GM21390 (cell line): Measurements from ENCODE around the gene ZSCAN10.
"Not testable (repeated sequence)": the region's sequence is repeated elsewhere in the genome, so short reads cannot be mapped to it uniquely, and the experiment has no call there.

Experiments used
- ATAC-seq: cut with Tn5 transposase; IDR thresholded peaks from one replicate; pipeline ENCODE4 v1.9.1; 2021; ENCODE audit not compliant: unreplicated experiment

Gene ZSCAN10

GRCh38 chr16:3065069-3065741 lies 33.9 kb downstream of the ZSCAN10 start, which contains the start of gene IL32:
IL32 (plus strand) TSS chr16:3065640; CDS start chr16:3065812, 172 bp downstream.
- ATAC-seq = no peak

DNA sequence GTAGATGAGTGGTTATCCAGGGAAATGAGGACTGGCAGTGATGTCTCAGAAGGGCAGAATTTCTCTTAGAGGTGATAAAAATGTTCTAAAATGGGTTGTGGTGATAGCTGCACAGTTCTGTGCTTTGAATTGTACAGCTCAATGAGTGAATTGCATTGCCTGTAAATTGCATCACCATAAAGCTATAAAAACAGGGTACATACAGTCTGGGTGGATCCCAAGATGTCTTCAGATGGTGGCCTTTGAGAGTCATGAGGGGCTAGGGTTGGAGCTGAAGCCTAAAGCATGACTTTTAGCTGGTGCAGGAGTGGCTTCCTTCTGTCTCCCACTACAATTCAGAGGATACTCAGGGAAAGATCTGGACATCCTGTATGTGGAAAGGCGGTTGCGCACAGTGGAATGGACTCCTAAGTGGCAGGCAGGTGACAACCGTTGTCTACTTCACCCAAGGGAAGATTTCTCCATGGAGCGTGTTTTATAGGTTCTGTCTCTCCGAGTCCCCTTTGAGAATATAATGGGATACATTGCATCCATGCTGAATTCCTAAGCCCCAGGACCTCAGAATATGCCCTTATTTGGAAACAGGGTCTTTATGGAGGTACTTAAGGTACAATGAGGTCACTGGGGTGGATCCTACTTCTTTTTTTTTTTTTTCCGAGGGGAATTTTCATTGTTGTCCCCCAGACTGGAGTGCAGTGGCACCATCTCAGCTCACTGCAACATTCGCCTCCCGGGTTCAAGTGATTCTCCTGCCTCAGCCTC lies 35.3 kb downstream of the ZSCAN10 start:
- no peak for ATAC-seq

- ATAC-seq = no peak
Observed at GRCh38 chr16:3062553-3062952, 36.5 kb downstream of the ZSCAN10 start.

DNA sequence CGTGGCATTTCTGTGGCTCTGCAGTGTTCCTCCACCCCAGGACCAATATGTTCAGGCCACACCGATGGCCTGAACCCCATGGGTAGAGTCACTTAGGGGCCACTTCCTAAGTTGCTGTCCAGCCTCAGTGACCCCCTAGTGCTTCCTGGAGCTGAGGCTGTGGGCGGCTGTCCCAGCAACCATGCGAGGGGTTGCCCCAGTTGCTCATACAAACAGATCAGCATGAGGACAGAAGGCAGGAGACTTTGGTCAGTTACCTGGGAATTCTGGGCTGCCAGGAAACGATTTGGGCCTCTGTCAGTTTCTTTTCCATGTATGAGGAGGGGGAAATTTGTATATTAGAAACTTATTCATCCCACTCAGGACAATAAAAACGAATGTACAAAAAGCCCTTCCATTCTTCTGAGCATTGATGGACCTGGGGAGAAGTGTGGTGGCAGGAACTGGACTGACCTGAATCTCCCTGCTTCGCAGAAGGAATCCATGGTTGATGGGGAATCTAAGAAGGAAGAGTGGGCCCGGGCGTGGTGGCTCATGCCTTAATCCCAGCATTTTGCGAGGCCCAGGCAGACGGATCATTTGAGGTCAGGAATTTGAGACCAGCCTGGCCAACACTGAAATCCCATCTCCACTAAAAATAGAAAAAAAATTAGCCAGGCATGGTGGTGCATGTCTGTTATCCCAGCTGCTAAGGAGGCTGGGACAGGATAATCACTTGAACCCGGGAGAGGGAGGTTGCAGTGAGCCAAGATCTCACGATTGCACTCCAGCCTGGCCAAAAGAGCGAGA lies 38.6 kb downstream of the ZSCAN10 start:
- no peak for ATAC-seq

DNA sequence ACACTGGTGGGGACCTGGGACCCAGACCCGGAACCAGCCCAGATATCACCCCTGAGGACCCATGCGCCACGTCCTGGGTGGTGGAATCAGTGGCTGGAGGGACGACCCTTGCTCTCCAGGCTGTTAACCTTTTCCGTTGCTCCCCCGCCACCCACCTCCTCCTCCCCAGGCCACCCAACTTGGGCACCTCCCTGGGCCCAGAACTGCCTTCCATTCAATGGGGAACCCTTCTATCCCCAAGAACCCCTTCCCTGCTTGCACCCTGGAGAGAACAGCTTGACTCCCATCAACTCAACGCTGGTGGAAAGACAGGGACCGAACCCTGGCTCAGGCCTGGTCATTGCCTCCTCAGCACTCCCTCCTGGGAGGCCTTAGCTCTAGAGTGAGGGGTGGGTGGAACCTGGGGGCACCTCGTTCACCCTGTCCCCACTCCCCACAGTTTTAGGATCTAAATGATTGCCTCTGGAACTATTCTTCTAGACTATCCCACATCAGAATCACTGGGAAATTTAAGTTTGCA lies 39.3 kb downstream of the ZSCAN10 start:
- ATAC-seq = no peak

DNA sequence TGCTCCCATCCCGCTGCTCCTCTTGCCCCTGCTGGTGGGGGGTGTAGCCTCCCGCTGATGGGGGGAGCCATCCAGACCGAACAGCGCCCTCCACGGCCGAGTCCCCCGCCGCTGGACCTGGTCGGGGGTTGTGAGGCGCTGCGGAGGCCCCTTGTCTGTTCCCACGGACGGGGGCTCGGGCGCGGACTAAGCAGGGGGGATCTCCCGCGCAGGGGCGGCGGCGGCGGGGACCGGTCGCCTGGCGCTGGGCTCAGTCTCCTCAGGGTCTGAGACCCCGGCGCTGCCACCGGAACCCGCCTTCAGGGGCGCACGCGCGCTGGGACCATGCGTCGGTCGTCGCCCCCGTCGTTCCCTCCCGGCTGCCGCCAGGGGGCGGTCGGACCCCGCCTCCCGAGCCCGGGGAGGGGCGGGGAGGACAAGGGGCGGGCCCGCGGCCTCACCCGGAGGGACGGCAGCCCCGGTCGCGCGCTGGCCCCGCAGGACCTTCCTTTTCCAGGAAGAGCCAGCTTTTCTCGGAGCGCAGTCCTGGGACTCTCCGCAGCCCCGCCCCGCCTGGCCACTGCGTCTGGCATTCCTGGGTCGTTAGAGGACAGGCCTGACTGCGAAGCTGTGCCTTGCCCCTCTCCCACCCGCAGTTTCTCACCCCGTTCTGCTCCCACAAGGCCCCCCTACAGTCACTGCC lies 39.9 kb downstream of the ZSCAN10 start:
- ATAC-seq = peak; percentile 71

- no peak for ATAC-seq
Observed at GRCh38 chr16:3058139-3059030, 40.7 kb downstream of the ZSCAN10 start.

DNA sequence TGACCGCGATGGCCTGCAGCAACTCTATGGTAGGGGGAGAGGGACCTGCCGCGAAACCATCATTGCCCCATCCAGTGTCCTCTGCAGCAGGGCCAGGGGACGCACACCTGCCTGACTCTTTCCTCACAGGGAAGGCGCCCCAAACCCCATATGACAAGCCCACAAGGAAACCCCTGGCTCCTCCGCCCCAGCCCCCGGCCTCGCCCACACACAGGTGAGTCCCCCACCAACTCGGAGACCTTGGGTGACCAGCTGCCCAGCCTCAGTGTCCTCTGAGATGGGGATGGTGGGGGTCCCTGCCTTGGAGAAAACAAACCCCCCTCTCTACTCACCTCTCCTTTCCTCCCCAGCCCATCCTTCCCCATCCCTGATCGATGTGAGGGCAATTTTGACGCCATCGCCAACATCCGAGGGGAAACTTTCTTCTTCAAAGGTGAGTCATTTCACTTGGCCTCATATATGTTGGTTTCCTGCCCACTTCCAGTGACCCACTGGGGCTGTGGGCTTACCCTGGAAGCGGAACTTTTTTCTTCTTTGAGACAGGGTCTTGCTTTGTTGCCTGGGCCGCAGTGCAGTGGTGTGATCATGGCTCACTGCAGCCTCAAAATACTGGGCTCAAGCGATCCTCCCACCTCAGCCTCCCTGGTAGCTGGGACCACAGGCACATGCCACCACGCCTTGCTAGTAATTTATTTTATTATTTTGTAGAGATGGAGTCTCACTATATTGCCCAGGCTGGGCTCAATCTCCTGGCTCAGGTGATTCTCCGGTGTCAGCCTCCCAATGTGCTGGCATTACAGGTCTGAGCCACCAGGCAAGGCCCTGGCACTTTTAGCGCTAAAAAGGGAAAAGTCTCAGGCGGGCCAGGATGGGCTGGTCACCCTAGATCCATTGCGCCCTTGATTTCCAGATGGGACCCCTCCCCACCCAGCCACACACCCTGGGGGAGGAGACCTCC lies 41.6 kb downstream of the ZSCAN10 start:
- no peak for ATAC-seq

DNA sequence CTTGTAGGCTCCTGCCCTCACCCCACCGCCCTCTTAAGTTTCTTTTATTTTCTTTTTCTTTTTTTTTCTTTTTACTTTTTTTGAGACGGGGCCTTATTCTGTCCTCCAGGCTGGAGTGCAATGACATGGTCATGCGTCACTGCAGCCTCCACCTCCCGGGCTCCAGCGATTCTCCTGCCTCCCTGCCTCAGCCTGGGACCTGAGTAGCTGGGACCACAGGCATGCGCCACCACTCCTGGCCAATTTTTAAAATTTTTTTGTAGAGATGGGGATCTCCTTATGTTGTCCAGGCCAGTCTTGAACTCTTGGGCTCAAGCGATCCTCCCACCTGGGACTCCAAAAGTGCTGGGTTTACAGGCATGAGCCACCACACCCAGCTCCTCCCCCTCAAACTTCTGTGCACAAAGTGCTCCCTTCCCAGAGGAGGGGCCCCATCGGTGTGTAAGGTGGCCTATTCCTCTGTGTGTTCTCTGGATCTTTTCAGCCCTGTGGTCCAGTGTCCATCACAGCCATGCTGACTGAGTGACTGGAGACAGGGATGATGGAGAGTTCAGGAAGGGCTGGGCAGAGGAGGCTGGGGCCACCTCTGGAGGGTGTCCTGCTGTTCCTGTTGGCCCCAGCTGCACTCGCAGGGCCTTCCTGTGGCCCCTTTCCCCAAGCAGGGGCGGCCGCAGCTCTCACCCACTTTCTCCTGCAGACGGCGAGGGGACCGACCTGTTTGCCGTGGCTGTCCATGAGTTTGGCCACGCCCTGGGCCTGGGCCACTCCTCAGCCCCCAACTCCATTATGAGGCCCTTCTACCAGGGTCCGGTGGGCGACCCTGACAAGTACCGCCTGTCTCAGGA lies 42.5 kb downstream of the ZSCAN10 start:
- no peak for ATAC-seq

DNA sequence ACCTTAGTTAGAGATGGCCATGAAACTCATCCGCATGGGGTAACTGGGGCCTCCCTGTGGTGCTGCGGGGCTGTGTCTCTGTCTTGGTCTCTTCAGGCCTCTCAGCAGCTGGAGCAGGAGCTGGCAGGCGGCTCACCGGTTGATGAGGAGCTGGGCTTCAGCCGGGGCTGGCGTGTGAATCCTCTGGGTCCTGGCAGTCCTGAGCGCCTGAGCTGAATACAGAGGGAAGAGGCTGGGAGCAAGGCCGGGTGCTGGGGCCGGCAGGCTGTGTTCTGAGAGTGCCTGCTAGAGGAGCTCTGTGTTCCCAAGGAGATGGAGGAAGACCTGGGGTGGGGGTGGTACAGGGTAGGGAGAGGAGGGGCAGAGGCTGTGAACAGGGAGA lies 43.4 kb downstream of the ZSCAN10 start:
- not testable (repeated sequence) for ATAC-seq

GRCh38 chr16:3054965-3055733 lies 43.9 kb downstream of the ZSCAN10 start:
- no peak for ATAC-seq

DNA sequence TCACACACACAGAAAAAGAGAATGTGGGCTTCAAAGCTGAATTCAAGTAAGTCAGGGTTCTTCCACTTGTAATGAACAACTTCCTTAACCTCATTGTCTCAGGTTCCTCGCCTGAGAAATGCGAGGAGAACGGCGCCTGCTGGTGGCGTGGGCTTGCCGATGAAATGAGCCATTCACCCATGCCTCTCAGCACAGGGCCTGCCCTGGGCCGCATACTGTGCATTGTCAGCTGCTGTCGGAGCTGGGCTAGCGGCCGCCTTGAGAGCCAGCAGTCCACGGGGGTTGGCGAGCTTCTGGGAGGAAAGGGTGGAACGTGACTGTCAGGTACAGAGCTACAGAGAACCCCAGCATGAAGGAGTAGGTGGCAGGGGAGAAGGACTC lies 45.8 kb downstream of the ZSCAN10 start:
- not testable (repeated sequence) for ATAC-seq

GRCh38 chr16:3052571-3053329 lies 46.3 kb downstream of the ZSCAN10 start:
- ATAC-seq = not testable (repeated sequence)

GRCh38 chr16:3051494-3051893 lies 47.6 kb downstream of the ZSCAN10 start:
- ATAC-seq = no peak

- ATAC-seq = no peak
Observed at GRCh38 chr16:3051009-3051408, 48.1 kb downstream of the ZSCAN10 start.

DNA sequence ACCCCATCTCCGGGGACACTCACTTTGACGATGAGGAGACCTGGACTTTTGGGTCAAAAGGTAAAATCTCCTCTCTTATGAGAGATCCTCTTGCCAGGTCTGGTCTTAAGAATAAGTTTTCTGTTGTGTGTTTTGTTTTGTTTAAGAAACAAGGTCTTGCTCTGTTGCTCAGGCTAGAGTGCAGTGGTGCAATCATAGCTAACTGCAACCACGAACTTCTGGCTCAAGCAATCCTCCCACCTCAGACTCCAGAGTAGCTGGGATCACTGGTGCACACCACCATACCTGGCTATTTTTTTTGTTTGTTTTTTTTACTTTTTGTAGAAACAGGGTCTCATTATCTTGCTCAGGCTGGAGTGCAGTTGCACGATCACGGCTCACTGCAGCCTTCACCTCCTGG lies 48.6 kb downstream of the ZSCAN10 start:
- ATAC-seq = no peak
